ENCODE data around the gene HS6ST2.
"Not testable (repeated sequence)": the region's sequence is repeated elsewhere in the genome, so short reads cannot be mapped to it uniquely, and the experiment has no call there.

Gene HS6ST2

DNA sequence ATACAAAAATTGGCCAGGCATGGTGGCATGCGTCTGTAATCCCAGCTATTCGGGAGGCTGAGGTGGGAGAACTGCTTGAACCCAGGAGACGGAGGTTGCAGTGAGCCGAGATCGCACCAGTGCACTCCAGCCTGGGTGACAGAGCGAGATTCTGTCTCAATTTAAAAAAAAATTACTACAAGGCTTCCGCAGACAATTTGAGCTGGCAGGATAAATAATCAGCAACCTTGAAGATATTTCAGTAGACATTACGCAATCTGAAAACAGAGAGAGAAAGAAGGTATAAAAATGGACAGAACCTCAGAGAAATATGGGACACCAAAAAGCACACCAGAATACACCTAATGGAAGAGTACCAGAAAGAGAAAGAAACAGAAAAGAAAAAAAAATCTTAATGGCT, 25.3 kb downstream of the HS6ST2 start:
- DNase-seq = no peak

DNA sequence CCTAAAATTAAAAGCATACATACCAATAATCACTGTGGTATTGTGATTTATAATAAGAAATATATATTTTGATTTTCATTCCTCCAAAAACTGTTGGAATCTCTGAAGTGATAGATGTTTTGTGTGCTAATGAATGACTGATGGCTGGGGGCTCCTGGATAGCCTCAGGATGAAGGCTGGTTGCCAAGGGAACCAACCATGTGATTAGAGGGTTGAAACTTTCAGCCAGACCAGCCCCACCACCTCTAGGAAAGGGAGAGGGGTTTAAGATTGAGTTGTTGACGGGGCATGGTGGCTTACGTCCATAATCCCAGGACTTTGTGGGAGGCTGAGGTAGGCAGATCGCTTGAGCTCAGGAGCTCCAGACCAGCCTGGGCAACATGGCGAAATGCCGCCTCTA, 34.0 kb downstream of the HS6ST2 start:
- DNase-seq = no peak

DNA sequence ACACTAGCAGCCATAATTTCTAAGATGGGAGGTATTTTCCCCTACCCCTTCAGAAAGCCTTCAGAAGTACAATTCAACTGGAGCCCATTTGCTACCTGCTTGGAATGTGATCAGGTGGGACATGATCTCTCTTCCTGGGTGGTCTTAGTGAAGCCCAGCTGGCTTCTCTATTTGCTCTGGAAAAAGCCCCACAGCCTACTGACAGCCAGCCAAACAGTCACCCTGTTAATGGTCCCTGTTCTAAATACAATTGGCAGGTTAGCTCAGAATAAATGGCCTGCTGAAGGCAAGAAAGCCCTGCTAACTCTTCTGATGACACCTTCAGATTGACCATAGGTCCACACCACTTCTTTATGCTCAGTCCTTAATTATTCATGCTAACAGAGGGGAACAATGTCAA, 39.9 kb downstream of the HS6ST2 start:
- no peak for DNase-seq

DNA sequence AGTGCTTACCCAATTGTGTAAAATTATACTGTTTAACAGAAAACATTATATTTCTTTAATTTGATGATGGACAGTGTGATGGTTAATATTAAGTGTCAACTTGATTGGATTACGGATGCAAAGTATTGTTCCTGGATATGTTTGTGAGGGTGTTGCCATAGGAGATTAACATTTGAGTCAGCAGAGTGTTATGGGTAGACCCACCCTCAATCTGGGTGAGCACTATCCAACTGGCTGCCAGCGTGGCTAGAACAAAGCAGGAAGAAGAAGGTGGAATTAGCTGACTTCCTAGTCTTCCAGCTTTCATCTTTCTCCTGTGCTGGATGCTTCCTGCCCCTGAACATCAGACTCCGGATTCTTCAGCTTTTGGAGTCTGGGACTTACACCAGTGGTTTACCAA, 42.1 kb downstream of the HS6ST2 start:
- DNase-seq = no peak

DNA sequence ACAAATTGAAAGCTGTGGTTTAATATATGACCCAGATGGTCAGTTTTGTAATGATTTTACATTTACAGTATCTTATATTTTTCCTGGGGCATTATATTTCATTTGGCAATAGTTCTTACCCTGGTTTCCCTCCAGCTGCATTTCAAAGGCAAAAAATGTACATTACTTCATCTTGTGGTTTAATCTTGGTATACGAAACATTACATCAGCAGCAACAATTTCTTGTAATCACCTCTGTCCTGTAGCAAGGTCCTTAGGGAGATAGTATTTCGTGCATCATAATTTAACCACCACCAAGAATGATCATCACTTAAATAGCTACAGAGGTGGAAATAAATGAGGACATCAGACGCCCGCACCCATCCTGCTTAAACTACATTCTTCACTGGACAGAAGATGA, 48.8 kb downstream of the HS6ST2 start:
- no peak for DNase-seq

DNA sequence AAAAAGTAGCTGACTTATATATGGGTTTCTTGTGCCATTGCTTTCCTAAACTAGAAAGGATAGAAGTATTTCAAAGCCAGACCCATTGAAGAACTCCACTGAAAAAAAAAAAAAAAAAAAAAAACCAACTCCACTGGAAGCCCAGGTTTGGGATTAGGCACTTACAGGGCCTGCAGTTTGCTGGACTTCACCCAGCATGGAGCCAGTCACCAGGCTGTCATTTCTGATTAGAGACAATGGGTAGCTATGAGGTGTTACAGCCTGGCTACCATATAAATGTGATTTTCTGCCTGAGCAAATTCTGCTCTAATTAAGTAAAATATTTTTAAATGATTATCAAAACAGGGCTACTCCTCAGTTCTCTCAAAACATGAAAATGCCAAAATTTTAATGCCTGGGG, 49.5 kb downstream of the HS6ST2 start:
- no peak for DNase-seq

DNA sequence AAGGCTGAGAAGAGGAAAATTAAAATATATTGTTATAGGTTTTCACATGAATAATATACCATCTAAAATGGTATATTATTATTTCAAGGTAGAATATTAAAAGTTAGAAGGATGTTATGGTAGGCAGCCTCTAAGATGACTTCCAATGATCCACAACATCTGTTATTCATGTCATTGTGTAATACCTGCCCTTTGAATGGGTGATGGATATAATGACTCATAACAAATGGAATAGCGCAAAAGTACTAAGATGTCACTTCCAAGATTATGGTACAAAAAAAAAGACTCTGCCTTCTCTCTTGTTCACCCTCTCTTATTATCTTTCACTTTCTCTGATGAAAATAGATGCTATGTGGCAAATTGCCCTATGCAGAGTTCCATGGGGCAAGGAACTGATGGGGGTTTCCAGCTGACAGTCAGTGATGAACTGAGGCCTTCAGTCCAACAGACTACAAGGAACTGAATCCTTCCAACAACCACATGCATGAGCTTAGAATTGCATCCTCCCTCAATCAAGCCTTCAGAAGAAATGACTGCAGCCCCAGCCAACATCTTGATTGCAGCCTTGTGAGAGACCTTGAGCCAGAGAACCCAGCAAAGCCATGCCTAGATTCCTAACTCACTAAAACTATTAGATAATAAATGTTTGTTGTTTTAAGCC, 57.7 kb downstream of the HS6ST2 start:
- no peak for DNase-seq

DNA sequence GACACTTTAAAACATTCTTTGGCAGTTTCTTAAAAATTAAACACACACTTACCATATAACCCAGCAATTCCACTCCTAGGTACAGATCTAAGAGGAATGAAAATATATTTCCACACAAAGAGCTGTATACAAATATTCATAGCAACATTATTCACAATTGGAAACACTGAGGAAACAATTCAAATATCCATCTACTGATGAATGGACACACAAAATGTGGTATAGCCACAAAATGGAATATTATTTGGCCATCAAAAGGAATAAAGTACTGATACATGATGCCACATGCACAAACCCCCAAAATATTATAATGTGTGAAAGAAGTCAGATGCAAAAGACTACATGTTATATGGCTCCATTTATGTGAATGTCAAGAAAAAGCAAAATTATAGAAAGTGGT, 70.9 kb downstream of the HS6ST2 start:
- DNase-seq = no peak

DNA sequence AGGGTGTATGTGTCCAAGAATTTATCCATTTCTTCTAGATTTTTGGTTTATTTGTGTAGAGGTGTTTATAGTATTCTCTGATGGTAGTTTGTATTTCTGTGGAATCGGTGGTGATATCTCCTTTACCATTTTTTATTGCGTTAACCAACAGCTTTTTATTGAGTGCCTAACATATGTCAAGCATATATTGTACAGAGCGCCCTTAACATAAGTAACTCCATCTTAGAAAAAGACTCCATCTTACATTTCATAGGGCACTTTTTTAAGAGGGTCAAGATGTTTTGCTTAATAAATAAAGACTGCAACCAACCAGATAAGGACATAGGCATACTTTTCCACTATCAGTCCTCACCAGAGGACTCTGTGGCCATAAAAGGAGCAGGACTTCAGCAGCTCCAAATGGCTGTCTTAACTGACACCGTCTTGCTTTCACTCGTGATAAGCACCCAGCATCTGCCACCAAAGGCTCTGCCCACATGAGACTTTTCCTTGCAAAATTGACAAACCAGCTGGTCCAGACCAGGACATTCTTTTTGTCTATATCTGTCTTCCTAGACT, 75.0 kb downstream of the HS6ST2 start:
- DNase-seq = no peak

DNA sequence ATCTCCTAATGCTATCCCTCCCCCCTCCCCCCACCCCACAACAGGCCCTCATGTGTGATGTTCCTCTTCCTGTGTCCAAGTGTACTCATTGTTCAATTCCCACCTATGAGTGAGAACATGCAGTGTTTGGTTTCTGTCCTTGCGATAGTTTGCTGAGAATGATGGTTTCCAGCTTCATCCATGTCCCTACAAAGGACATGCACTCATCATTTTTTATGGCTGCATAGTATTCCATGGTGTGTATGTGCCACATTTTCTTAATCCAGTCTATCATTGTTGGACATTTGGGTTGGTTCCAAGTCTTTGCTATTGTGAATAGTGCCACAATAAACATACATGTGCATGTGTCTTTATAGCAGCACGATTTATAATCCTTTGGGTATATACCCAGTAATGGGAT, 77.7 kb downstream of the HS6ST2 start:
- not testable (repeated sequence) for DNase-seq

DNA sequence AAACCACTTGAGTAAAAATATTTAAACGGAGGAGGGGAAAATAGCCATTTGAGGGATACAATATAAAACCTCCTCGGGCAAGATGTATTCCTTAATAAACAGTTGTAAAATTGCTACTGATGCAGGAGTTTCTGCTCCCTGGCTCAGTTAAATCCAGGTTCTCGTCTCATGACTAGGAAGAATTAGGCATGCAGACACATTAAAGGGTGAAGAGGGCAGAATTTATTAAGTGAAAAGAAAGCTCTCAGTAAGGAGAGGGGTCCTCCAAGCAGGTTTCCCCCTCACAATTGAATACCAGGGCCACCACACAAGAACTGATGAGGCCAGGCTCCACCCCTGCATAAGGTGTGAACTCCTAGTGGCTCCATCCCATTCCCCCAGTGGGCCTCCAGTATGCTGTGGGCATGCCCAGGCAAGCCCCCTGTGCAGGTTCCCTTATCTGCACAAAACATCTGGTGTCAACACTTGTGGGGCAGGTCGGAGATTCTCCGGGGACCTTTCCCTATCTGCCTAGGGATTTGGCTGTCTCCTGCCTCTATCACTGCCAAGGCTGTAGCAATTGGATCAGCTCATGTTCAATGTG, 80.4 kb downstream of the HS6ST2 start:
- DNase-seq = no peak

DNA sequence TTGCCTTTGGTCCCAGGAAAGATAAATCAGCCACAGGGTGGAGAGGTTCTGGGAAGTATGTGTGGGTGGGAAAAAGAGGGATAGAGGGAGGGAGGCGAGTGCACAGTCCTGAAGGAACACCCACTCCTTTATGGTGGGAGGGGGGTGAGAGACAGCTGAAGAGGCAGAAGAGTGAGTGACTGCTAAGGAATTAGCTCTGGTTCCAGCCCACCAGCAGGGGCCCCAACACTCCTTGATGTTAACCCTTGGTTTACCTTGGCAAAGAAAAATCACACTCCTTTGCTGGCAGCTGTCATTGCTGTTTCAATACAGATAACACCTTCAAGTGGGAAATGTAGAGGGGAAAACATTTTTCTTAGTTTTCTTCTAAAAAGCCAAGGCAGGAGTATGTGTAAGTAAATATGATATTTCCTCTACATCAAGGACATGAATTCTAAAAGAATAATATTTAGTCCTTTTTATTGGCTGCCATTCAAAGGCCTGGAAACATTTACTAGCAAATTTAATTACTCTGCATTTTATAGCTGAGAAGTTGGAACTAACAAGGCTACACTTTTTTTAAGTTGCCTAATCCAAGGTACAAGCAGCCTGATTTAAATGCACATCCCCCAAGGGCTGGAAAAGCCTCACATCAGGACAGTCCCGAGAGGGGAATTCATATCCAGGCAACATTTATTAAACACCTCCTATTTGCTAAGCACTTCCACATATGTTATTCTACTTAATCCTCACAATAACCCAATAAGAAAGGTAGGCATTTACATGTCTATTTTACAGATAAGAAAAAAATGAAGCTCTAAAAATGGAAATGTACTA, 81.7 kb downstream of the HS6ST2 start:
- DNase-seq = no peak

DNA sequence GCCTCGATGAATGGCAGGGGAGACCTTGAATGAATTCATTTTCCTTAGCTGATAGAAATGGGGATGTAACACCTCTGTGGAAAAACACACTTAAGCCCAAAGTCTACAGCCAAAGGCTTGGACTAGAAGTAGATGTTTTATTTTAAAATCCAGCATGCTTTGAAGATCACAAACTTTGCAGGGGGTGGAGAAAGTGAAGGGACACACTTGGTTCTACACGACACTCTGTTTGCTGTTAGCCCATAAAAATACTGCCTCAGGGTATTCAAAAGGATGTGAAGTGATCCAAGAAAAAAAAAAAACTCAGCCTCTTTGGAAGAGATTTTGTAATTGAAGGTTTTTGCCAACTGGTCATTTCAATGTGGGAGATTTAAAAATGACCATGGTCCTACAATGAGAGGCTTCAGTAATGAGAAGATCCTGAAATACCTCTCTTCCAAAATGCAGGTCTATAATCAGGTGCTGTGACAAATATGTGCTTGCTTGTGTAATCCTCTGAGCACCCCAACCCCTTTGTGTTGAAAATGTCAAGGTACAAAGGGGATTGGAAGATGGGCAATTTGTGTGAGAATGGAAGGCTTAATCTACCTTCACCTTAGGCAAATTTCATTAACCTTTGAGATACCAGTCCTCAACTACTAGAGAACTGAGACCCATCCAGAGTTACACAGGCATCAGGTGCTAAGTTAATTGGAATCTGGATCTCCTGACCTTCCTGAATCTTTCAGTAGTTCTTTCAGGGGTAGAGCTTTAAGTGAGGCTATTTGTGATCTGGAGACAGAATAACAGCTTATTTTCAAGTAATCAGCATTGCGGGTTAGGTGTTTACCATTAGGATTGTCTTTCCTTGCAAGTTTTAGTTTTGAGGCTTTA, 82.5 kb downstream of the HS6ST2 start:
- DNase-seq = no peak

DNA sequence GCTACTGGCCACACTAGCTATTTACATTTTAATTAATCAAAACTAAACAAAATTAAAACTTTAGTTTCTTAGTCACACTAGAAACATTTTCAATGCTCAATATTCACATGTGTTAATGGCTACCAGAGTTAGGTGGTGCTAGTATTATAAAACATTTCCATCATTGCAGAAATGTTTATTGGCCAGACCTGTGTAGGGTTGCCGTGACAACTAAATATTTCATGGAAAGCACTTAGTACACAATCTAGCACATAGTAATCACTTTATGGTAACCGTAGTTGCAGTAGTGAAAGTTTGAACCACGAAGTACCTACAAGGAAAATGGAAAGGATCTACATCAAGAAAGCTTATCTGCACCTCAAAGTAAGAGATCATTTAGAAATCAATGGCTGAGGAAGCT, 95.9 kb downstream of the HS6ST2 start:
- DNase-seq = no peak

DNA sequence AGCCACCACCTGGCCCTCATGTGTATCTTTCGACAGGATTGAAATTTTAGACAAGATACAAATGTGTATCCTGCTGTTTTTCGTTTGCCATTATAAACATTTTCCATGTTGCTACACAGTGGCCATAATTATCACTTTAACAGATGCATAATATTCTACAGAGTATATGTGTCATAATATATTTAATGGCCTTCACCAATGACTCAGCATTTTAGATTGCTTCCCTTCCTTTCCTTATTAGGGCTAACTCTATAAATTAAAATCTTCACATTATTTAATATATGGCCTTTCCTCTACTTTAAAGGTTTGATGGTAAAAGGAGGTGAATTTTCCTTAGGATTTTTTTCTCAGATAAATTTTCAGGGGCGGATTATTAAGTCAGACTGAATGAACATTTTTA, 97.4 kb downstream of the HS6ST2 start:
- DNase-seq = no peak

DNA sequence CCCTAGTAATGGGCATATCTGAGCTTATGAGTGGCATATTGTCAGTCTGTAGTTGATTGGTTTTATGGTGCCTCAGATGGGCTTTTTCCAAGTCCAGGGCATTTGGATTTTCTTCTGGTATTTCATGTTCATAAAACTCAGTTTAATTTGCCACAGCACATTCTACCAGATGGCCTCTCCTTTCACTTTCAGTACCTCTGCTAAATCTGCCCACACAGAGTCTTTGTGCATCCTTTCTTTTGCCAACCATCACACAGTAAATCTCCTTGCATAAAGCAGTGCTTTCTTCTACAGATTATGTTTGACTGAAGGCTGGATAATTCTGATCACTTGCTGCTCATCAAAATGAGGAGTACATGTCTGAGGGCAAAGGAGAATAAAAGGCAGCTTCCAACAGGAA, 98.2 kb downstream of the HS6ST2 start:
- DNase-seq = no peak

DNA sequence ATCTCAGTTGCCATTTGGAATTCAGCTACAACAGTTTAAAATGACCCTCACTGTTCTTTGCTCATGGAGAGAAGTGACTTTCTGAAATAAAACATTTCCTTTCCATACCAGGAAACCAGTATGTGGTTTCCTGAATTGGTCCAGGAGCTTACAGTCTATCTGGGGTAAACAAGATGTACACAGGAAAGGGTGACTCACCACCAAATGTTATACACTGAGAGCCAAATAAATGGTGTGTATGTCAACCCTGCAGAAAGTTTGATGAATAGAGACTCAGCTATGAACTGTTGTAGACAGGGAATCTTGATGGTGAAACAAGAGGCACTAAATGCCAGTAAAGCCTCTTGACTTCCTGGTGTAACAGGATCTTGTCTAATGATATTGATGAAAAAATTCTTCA, 100.4 kb downstream of the HS6ST2 start:
- DNase-seq = no peak

DNA sequence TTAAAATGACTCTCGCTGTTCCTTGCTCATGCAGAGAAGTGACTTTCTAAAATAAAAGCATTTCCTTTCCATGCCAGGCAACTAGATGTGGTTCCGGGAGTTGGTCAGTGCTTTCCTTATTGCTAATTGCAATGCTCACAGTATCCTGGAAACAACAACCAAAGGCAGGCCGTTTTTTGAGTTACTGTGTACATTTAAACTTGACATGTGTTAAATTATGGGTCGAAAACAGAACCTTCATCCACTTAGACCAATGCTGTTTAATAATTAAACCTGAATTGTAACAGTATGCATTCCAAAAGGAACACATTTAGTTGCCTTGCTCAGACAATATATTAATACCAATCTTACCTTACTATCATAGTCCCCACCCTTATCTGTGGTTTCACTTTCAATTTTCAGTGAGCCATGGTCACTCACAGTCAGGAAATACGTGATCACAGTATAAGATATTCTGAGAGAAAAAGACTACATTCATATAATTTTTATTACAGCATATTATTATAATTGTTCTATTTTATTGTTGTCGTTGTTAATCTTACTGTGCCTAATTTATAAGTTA, 102.6 kb downstream of the HS6ST2 start:
- DNase-seq = no peak

DNA sequence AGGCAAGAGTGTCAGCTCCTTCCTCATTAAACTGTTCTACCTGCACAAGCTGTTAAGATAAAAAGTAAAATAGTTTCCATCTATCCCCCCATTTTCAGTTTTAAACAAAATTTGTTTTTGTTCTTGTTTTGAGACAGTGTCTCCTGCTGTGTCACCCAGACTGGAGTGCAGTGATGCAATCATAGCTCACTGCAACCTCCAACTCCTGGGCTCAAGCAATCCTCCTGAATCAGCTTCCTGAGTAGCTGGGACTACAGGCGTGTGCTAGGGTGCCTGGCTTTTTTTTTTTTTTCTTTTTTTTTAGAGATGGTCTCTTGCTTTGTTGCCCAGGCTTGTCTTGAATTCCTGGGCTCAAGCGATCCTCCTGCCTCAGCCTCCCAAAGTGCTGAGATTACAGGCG, 105.4 kb downstream of the HS6ST2 start:
- no peak for DNase-seq

DNA sequence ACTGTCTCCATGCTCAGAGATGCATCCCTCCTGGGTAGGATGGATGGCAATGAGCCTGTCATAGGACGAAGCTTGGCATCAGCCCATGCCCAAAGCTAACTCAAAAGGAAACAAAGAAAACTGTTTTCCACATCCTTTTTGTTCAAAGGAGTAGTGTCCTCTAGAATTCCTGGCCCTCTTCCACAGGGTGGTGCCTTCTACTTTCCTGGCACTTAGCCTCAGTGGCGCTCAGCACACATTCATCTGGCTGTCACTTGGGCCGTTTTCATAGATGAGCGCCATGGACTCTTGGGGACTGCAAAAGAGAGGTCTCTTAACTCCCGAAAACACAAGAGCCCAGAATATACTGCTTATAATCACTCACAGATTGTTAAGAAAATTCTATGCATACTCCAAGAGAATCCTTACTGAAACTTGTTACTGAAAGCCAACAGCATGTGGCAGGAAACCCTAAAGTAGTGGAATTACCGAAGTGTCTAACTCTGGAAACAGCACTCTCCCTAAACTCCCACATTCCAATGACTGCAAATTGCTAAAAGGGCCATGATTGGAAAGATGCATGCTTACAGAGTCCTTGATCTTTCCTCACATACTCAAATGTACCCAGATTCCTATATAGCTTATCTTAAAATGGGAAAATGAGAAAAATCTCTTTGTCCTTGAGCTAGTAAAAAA, 110.0 kb downstream of the HS6ST2 start:
- no peak for DNase-seq

DNA sequence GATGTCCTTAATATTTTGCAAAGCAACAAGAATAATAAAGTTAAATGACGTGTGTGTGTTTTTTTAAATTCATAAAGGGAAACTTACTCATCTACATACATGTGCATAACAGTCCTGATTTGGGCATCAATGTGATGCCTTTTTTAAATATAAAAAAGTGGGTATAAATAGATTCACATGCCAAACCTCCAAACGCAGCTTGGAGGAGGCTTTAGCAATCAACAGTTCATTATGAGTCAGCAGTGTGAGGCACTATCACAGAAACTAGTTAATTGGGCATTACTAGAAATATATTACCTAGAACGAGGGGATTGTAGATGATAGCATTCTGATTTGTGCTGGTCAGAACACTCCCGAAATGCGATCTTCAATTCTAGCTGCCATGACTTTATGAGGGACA, 115.1 kb downstream of the HS6ST2 start:
- no peak for DNase-seq
